HG03575 (cell line): ENCODE results near the gene PLXNA2.

ENCODE experiments used
- ATAC-seq: cut with Tn5 transposase; IDR thresholded peaks from one replicate; pipeline ENCODE4 v1.9.1; 2021; ENCODE audit not compliant: unreplicated experiment, insufficient number of reproducible peaks, low FRiP score; ENCODE audit errors: extremely low read depth

Gene PLXNA2

DNA sequence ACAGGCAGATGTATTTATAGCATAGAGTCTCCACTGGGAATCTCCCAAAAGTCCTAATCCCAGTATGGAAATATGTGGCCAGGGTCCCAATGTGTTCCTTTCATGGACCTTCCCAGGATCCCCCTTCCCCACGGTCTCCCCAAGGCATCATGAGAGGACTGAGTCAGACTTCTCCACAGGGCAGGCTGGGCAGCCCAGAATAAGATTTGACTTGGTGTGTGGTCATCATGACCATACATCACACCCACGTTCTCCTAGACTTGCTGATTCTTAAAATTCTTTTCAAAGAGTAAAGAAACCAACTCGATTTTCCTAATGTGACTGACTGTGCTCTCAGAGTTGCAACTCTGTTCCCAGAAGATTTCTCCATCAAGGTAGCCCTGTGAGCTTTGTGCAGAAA is 239.3 kb downstream of the PLXNA2 start:
- ATAC-seq: no peak

DNA sequence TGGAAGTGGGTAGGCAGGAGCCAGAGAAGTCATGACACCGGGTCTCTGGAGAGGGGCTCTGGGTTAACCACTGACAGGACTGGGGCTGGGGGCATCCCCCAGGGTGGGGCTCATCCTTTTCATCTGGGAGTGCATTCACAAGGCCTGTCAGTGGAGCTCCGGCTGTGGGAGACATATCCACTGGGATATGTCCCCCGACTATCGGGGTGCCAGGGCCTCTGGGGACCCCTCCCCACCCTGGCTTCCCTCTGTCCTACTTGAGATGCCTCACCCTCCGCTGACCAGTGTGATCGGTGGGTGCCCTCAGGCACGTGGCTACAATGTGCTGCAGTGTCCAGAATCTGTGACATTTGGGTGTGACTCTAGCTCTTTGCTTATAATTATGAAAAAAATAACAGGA is 240.9 kb downstream of the PLXNA2 start:
- ATAC-seq: no peak

DNA sequence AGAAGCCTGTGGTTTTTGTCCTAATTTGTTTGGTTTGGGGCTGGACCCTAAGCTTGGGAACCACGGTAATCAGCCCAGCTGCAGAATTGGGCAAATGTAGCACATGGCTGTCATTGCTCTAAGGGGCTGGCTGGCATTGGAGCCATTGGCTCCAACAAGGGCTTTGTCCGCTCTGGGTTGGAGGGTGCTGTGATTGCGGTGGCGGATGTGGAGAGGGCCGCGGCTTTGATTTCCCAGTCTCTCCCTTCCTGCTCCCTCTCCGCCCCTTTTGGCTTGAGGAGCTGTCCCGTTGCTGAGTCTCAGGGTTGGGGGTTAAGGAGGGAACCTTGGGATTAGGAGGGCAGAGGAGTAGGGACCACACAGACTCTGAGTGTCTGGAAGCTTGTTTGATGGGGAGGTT is 241.5 kb downstream of the PLXNA2 start:
- no peak for ATAC-seq

DNA sequence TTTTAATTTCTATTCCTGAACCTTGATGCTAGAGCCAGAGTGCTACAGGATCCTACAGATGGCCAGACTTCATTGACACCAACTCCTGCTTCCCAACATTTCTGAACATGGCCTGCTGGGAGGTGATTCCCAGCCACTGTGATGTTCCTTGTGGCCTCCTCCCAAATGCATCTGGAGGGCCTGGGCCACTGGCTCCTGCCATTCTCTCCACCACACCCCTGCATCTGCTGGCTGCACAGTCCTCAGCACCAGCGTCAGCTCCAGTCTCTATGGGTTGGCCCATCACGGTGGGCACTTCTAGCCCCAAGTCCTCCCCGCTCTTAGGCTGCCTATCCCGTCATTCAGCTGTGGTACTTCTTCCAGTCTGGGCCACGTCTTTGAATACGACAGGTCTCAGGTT is 242.1 kb downstream of the PLXNA2 start:
- no peak for ATAC-seq

DNA sequence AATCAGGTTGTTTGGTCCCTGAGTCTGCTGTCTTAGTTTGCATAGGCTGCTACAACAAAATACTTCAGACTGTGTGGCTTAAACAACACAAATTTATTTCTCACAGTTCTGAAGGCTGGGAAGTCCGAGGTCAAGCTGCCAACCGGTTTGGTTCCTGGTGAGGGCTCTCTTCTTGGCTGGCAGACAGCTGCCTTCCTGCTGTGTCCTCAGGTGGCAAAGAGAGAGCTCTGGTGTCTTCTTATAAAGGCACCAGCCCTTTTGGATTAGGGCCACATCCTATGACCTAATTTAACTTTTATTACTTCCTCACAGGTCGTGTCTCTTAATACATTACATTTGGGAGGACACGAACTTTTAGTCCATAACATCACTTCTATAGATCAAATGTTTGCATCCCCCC is 243.7 kb downstream of the PLXNA2 start:
- no peak for ATAC-seq

DNA sequence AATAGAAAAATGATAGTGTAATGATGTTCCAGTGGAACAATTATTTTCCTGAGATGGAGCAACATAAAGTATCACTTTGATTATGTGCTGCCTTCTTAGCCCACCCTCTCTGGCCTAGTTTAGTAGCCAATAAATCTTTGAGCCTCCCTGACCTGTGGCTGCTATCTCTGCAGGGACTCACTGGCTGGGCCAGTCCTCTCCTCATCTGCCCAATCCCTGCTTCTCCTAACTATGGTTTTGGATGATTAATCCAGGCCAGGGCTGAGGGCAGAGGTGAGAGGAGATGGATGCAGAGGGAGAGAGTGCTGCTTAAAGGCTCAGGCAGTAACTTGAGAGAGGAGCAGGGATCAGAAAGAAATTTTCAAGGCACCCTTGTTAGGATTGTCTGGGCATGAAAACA is 244.2 kb downstream of the PLXNA2 start:
- no peak for ATAC-seq

DNA sequence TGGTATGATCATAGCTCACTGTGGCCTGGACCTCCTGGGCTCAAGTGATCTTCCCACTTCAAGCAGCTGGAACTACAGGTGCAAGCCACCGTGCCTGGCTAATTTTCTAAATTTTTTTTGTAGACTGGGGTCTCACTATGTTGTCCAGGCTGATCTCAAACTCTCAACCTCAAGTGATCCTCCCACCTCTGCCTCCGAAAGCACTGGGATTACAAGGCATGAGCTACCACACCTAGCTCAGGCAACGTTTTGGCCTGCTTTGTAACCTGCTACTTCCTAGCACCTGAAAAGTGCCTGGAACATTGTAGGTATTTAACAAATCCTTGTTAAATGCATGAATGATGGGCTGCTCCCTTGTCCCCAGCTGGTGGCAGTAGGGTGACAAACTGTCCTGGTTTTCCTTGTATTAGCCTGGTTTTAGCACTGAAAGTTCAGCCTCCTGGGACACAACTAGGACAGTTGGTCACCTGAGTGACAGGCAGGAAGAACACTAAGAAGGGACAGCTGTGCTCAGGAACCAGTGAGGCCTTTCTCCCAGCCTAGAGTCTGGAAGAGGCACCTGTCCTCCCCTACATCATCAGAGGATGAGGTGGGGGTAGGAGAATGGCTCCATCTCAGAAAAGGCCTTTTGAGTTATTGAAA is 244.8 kb downstream of the PLXNA2 start:
- ATAC-seq: no peak

DNA sequence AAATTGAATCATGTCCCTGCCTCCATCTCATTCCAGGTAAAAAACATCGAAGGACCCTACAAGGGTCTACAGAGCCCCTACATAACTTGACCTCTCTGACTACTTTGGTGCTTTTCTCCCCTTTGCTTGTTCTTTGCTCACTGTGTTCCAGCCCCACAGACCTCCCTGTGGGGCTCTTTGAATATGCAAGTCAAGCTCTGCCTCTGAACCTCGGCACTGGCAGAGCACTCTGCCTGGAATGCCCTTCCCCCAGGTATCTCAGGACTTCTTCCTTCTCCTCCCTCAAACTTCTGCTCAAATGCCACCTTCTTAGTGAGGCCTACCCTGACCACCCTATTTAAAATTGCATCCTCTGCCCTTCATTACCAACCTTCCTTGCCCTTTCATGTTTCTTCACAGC is 245.5 kb downstream of the PLXNA2 start:
- no peak for ATAC-seq

DNA sequence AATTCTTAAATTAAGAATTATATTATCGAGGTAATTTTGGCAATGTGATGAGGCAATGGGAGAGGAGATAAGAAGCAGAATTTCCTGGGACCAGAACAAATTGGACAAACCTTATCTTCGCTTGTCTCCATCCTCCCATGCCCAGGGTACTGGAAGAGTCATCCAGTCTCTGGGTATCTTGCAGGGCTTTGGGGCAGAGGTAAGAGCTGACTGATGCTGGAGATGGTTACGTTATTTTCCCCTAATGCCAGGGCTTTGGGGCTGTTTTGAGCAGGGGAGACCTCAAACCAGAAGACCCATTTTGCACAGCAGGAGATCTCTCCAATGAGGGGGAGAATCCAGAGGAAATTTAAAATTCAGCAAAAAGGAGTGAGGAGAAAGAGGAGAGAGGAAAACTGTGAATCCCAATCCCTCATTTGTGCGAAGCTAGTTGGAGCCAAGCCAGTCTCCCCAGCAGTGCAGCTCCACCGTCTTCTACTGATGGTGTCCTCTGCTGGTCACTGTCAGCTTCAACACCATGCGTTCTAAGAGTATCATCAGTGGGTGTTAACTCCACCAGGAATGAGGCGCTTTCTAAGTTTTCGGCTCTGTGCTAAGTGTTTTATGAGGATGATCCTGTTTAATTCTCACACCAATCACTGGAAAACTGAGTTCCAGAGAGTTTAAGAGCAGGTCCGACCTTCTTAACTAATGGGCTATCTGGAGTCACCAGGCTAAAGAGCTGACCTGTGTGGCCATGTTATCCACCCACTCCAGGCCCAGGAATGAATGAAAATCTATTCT is 246.5 kb downstream of the PLXNA2 start:
- no peak for ATAC-seq

DNA sequence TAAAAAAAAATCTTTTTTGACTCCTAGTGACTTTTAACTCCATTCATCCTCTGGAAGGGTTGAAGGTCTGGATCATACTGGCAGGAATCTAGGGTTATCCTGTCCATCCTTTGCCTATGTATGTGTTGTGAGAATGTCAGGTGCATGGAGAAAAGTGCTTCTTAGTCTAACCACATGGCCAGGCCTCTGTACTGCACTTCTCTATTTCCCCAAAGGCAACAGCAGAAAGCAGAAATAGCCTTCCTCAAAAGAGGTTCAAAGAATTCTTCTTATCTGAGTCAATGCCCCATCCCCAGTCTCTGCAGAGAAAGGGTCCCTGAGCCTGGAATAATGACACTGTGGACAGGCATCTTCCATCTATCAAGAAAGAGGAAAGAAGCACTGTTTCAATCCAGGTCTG is 247.5 kb downstream of the PLXNA2 start:
- ATAC-seq: no peak

DNA sequence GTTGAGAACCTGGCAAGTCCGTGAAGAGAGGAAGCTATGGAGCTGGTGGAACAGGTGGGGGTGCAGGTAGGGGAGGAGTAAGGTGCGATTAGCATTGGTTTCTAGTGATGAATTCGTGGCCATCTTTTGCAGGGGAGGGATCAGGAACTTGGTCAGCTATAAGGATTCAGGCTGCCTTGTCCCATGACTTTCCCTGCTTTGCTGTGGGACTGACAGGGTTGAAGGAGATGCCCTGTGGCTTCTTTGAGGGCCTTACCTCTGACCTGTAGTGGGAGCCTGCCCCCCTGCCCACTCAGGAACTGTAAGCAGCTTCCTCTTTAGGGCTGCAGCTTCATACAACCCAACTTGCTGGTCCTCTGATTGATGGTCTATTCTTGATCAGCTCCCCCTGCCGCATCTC is 248.6 kb downstream of the PLXNA2 start:
- ATAC-seq: no peak

DNA sequence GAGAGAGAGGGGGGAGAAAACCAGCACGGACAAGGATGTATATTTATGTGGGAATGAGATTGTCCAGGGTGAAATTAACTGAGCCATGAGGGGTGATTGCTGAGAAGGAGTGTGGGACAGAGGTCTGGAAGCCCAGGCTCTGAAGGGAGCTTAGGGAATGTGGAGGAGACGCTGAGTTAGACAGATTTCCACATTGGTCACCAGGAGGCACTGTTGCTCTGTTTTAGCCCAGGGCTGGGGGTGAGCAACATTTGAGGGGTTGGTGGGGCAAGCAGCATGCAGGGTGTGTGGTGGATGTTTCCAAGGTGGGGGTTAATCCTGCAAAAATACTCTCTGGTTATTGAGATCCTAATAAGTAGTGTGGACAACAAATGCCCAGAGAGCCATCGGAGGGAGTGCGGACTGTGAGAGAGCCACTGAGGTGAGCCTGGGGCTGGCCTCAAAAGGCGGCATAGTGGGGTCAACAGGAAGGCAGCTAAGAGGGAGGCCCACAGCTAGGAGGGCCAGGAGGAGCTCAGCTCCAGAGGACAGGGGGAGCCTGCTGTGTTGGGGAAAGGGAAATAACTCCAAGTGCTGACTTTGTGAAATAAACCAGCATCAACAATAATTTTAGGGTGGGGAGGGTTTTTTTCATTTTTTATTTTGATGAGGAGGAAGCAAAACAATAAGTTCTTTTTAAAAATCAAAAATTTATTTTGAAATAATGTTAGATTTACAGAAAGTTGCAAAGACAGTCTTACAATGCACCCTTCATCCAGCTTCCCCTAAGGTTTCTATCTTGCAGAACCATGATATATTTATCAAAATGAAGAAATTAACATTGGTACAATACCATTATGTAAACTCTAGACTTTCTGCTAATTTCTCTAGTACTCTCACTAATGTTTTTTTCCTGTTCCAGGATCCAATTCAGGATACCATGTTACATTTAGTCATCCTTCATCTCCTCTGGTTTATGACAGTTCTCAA is 250.4 kb downstream of the PLXNA2 start:
- no peak for ATAC-seq

DNA sequence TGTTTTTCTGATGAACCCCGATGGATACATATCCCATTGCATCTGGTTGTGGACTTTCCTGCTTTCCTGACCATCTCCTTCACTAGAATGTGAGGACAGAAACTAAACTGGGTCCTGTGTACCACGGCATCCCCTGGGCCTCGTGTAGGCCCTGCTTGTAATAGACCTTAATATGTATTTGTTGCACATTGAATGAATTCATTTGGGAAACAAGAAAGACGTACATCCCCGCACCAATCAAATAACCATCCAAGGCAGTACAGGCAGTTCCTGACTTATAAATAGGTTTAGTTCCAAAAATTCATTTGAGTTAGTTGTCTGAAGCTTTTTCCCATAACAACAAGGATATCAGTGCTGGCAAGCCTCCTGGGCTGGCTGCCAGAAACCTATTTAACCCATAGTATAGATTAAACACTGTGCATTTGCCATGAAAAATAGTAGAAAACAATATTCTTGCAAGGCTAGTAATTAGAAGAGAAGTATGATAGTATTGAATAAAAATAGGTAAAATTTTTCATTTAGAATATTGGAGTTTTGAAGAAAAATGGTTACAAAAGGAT is 251.4 kb downstream of the PLXNA2 start:
- ATAC-seq: no peak

DNA sequence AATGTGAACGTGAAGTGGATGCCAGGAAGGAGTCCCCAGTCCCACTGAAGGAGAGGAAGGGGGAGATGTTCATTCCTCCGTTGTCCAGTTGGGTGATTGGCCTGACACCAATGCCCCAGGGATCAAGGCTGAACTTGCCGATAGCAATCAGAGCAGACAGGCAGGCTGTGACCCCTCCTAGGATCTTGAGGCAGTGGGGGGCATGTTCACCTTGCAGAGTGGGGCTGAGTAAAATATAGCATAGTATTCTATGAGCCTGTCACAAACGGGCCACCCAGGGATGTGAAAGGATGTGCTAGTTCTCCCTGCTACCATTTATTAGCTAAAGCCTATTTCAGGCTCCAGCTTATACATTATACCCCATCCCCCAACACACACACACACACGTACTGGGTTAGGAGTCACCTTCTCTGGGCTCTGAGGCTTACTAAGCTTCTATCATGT is 252.6 kb downstream of the PLXNA2 start:
- ATAC-seq: no peak

DNA sequence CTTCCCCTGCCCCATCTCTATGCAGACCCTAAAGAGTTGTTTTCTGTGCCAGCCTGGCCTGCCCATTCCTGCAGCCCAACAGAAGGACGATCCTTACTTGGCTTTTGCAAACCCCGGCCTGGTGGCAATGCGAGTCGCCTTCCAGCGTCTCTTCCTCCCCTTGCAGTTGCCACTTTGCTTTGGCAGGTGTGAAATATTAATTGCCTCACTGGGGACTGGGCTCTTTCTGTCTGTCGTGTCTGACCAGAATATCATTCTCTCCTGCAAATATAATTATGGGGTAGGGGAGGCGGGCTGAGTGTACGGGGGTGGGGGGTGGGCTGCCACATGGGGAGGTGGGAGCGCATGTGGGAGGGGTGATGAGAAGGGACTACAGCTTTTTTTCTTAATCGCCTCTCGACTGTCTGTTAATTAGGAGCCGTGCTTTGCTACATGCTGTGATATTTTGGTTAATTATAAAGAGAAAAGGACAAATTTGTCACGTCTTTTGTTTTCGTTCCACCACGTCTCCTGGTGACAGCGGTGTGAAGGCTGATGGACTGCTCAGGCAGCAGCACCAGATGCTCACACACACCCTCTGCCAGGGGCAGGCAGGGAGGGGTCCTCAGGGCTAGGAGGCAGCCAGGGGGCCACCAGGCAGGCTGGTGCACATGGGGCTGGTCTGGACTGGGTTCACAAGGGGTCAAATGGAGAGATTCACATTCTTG is 253.2 kb downstream of the PLXNA2 start:
- ATAC-seq: no peak

DNA sequence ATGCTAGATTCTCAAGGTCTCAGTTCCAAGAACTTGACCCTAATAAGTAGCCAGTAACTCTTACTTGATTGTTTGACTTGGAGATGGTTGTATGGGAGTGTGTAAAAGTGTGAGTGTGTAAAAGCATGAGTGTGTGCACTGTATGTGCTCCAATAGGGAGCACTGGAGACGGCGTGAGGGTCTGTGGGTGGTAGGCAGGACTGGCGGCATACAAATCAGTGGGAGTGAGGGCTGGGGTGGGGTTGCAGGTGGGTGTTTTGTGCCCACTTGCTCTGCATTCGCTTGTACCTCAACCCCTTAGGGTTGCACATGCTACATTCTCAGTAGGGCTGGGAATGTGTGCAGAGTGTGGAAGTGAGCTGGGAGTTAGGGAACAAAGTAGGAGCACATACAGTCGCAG is 253.7 kb downstream of the PLXNA2 start:
- no peak for ATAC-seq

DNA sequence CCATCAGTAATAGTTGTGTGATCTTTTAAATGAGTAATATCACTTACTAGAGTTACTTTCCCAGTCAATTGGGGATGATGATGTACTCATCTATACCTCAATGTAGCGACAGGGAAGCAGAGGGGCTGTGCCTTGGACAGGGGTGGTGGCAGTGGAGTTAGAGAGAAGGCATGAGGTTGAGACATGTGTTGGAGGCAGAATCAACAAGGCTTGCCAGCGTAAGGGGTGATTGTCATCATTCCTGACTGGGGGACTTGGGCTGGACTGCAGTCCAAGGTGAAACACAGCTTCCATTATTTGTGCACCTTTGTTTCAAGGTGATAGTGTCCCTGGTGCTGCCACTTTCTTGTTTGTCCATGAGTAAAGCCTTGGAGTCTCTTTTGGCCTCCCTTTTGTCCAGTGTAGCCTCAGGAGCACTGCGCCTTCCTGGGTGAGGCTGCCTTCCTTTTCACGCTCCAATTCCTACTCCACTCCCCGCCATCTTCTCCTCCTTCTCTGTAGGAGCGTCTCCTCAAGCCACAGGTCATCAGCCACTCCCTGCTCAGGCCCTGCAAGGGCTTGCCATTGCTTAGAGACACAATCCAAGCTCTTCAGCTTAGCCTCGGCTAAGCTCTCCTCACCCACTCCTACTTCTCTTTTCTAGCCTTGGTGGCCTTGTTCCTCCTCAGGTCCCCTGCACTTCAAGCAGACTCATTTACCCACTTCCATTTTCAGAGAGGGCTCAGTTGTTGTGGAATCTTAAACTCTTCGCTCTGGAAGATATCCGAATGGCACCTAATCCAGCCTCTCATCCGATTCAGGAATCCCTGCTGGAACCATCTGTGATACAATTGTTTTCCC is 255.6 kb downstream of the PLXNA2 start:
- ATAC-seq: no peak

DNA sequence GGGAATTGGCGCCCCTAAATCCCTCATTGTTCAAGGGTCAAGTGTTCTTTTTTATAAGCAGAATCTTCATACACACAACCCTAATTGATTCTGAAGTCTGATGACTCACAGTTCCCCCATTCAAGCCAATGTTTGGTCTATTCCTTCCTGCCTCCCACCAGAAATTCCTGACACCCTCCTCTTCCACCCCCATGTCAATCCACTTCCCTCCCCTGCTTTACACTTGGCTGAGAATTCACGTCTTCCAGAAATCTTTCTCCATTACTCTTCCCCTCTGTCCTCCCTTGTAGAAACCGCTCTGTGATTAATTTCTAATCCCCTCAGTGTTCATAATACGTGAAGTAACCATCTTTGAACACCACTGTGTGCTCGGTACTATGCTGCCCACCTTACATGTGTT is 257.0 kb downstream of the PLXNA2 start:
- ATAC-seq: no peak
